ENCODE measurements around the gene CTBS. TPM values are rescaled to one million over a fixed set of nuclear protein-coding genes. Genes with fewer than 3 reads are reported as not detected.

The CTBS gene
- total RNA-seq, 1 experiment from 2014 or later: 10.1 TPM

DNA sequence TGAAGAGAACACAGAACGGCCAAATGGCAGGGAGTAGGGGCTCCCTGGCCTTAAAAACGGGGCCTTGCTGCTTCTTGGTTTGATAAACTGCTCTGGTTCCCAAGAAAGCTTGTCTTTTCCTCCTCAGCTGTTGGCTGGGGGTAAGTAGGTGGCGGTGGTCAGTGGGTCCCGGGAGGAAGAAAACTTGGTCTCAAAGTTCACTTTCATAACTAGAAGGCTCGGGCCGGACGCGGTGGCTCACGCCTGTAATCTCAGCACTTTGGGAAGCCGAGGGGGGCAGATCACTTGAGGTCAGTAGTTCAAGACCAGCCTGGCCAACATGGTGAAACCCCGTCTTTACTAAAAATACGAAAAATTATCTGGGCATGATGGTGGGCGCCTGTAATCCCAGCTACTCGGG lies 47.3 kb upstream of the CTBS start:
- TF ChIP-seq, protein P1, sequence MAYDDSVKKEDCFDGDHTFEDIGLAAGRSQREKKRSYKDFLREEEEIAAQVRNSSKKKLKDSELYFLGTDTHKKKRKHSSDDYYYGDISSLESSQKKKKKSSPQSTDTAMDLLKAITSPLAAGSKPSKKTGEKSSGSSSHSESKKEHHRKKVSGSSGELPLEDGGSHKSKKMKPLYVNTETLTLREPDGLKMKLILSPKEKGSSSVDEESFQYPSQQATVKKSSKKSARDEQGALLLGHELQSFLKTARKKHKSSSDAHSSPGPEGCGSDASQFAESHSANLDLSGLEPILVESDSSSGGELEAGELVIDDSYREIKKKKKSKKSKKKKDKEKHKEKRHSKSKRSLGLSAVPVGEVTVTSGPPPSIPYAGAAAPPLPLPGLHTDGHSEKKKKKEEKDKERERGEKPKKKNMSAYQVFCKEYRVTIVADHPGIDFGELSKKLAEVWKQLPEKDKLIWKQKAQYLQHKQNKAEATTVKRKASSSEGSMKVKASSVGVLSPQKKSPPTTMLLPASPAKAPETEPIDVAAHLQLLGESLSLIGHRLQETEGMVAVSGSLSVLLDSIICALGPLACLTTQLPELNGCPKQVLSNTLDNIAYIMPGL (CRISPR knock-in tag; IDR thresholded peaks at IDR 0.05): no peak
- TF ChIP-seq SOX15 (CRISPR knock-in tag; IDR thresholded peaks at IDR 0.05): no peak
- no peak for TF ChIP-seq RORB (CRISPR knock-in tag; IDR thresholded peaks at IDR 0.05)
- TF ChIP-seq ZNF416 (CRISPR knock-in tag; IDR thresholded peaks at IDR 0.05): no peak
- no peak for TF ChIP-seq MYBL2 (CRISPR knock-in tag; IDR thresholded peaks at IDR 0.05)
- no peak for TF ChIP-seq USF1 (CRISPR knock-in tag; IDR thresholded peaks at IDR 0.05)
- no peak for TF ChIP-seq GABPB1 (CRISPR knock-in tag; IDR thresholded peaks at IDR 0.05)
- TF ChIP-seq GRHL2 (CRISPR knock-in tag; IDR thresholded peaks at IDR 0.05; ENCODE audit: insufficient replicate concordance, severe bottlenecking): no peak
- no peak for TF ChIP-seq NFE2L1 (CRISPR knock-in tag; IDR thresholded peaks at IDR 0.05)
- DNase-seq (ENCODE audit: low spot score) (no peak), ATAC-seq (no peak)
- Mint-ChIP-seq H3K4me1 (peaks cover 21% of the 10 kb centered on the region), H3K4me3 (no peak overlapping the region), H3K27me3 (ENCODE audit: low read depth) (peaks cover 2% of the 10 kb centered on the region), H3K9me3 (no peaks in the 10 kb centered on the region), H3K27ac (no peak overlapping the region), H3K36me3 (no peaks in the 10 kb centered on the region)
- ChIA-PET POLR2A (no interaction called here), CTCF (interaction anchor here (1.5 to 2.5 kb wide), 2 partner anchors 132 to 235 kb away, joined by 3 to 15 read pairs; no protein-coding TSS in a partner anchor)

- DNase-seq (ENCODE audit: low spot score) (peak; percentile 87), ATAC-seq (peak; percentile 91)
- Mint-ChIP-seq H3K36me3 (no peaks in the 10 kb centered on the region), H3K4me3 (peak overlapping the region; percentile 79), H3K27ac (no peak overlapping the region), H3K4me1 (peaks cover 21% of the 10 kb centered on the region), H3K27me3 (ENCODE audit: low read depth) (peaks cover 2% of the 10 kb centered on the region), H3K9me3 (no peaks in the 10 kb centered on the region)
- ChIA-PET POLR2A (no interaction called here), CTCF (interaction anchor here (0.5 to 2.5 kb wide), 24 partner anchors 8 to 928 kb away, joined by 3 to 15 read pairs (median 3); partner anchors contain the start of genes CTBS, GNG5 and SPATA1)
- peak; percentile 88; the same call in 1 of the 2 replicates for TF ChIP-seq AFF4 (CRISPR knock-in tag; IDR thresholded peaks at IDR 0.05; ENCODE audit: borderline replicate concordance)
- TF ChIP-seq, protein P2, sequence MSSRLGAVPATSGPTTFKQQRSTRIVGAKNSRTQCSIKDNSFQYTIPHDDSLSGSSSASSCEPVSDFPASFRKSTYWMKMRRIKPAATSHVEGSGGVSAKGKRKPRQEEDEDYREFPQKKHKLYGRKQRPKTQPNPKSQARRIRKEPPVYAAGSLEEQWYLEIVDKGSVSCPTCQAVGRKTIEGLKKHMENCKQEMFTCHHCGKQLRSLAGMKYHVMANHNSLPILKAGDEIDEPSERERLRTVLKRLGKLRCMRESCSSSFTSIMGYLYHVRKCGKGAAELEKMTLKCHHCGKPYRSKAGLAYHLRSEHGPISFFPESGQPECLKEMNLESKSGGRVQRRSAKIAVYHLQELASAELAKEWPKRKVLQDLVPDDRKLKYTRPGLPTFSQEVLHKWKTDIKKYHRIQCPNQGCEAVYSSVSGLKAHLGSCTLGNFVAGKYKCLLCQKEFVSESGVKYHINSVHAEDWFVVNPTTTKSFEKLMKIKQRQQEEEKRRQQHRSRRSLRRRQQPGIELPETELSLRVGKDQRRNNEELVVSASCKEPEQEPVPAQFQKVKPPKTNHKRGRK (CRISPR knock-in tag; IDR thresholded peaks at IDR 0.05; ENCODE audit: borderline replicate concordance): no peak
- TF ChIP-seq ZNF138 (CRISPR knock-in tag; conservative IDR thresholded peaks at IDR 0.05): 0 out of 2 replicates have a peak, but pooled peaks have one; percentile 44
- TF ChIP-seq, protein P1 (CRISPR knock-in tag; IDR thresholded peaks at IDR 0.05): peak; percentile 99
- TF ChIP-seq, protein P3, sequence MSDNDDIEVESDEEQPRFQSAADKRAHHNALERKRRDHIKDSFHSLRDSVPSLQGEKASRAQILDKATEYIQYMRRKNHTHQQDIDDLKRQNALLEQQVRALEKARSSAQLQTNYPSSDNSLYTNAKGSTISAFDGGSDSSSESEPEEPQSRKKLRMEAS (CRISPR knock-in tag; IDR thresholded peaks at IDR 0.05): peak; percentile 70
- TF ChIP-seq ATF3 (CRISPR knock-in tag; conservative IDR thresholded peaks at IDR 0.05): no peak
- TF ChIP-seq NR1H2 (CRISPR knock-in tag; IDR thresholded peaks at IDR 0.05): no peak
- TF ChIP-seq ATF1 (CRISPR knock-in tag; IDR thresholded peaks at IDR 0.05): no peak
- TF ChIP-seq ZBTB21 (CRISPR knock-in tag; IDR thresholded peaks at IDR 0.05; ENCODE audit: borderline replicate concordance): peak; percentile 70; the same call in 1 of the 2 replicates
- TF ChIP-seq TEAD1 (CRISPR knock-in tag; IDR thresholded peaks at IDR 0.05): peak; percentile 69; the same call in 1 of the 2 replicates
- peak; percentile 45; the same call in 1 of the 2 replicates for TF ChIP-seq ZNF423 (CRISPR knock-in tag; IDR thresholded peaks at IDR 0.05)
- TF ChIP-seq, protein P4, sequence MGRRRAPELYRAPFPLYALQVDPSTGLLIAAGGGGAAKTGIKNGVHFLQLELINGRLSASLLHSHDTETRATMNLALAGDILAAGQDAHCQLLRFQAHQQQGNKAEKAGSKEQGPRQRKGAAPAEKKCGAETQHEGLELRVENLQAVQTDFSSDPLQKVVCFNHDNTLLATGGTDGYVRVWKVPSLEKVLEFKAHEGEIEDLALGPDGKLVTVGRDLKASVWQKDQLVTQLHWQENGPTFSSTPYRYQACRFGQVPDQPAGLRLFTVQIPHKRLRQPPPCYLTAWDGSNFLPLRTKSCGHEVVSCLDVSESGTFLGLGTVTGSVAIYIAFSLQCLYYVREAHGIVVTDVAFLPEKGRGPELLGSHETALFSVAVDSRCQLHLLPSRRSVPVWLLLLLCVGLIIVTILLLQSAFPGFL (CRISPR knock-in tag; IDR thresholded peaks at IDR 0.05; ENCODE audit: borderline replicate concordance): no peak
- peak; percentile 39; the same call in 1 of the 2 replicates for TF ChIP-seq SP1 (CRISPR knock-in tag; conservative IDR thresholded peaks at IDR 0.05)
- TF ChIP-seq ETV6 (CRISPR knock-in tag; IDR thresholded peaks at IDR 0.05): peak; percentile 70; the same call in 1 of the 2 replicates
- TF ChIP-seq RORB (CRISPR knock-in tag; IDR thresholded peaks at IDR 0.05): no peak
- TF ChIP-seq FOXP1 (CRISPR knock-in tag; IDR thresholded peaks at IDR 0.05; ENCODE audit: borderline replicate concordance): peak; percentile 64; the same call in 1 of the 2 replicates
These were observed 46.6 kb upstream of the CTBS start for GRCh38 chr1:84620720-84621313.

Measured in WTC11 (cell line).